PFSK-1 (cell line): Measurements from ENCODE around the gene ROBO1.

Experiments used
- POLR2AphosphoS5 ChIP-seq: IDR thresholded peaks from 2 replicates; pipeline ENCODE4 v1.6.1; 2012; ENCODE audit warnings: low read depth, mild to moderate bottlenecking, control low read depth, low read length, moderate library complexity
- REST ChIP-seq, 2 experiments: IDR thresholded peaks; 2 replicates each; pipeline versions ENCODE4 v1.6.1 to v1.8.0; 2011 to 2012; ENCODE audit warnings: low read depth in 2 of 2, low read length in 2 of 2, control low read depth in 1 of 2, inconsistent platforms in 1 of 2, mild to moderate bottlenecking in 1 of 2, moderate library complexity in 1 of 2; ENCODE audit not compliant: insufficient read depth in 1 of 2
- SIN3A ChIP-seq: IDR thresholded peaks from 2 replicates; pipeline ENCODE4 v1.6.1; 2012; ENCODE audit warnings: mild to moderate bottlenecking, low read length, moderate library complexity, borderline replicate concordance; ENCODE audit not compliant: insufficient read depth

- TF ChIP-seq SIN3A = no peak
- TF ChIP-seq POLR2AphosphoS5 = no peak
- no peak for TF ChIP-seq REST (IDR thresholded peaks at IDR 0.05; ENCODE audit: insufficient read depth in 1 of 2, low read depth in 2 of 2, low read length in 2 of 2)
Observed at GRCh38 chr3:79661896-79662295, 105.9 kb downstream of the ROBO1 start.
